IPS DF 6.9 (cell line): ENCODE data around the gene PKIG.
"Not testable (repeated sequence)": the region's sequence is repeated elsewhere in the genome, so short reads cannot be mapped to it uniquely, and the experiment has no call there.

Source experiments
- DNase-seq: peaks from one replicate; pipeline ENCODE4 v3.0.0-alpha.2; 2013; ENCODE audit warnings: low read depth, low spot score
- H3K27ac ChIP-seq: one replicate; pipeline ENCODE4 v1.5.1; 2013; ENCODE audit warnings: low read length, control low read depth
- H3K27me3 ChIP-seq: 2 replicates; pipeline ENCODE4 v1.6.1; 2013; ENCODE audit warnings: mild to moderate bottlenecking, low read length; ENCODE audit not compliant: control insufficient read depth, insufficient read depth
- H3K36me3 ChIP-seq: 2 replicates; pipeline ENCODE4 v1.6.1; 2013; ENCODE audit warnings: low read length; ENCODE audit not compliant: control insufficient read depth, insufficient read depth
- H3K4me1 ChIP-seq: 2 replicates; pipeline ENCODE4 v1.6.1; 2013; ENCODE audit warnings: low read length; ENCODE audit not compliant: control insufficient read depth, insufficient read depth
- H3K4me3 ChIP-seq: 2 replicates; pipeline ENCODE4 v1.5.1; 2013; ENCODE audit warnings: mild to moderate bottlenecking, low read length
- H3K9me3 ChIP-seq: 2 replicates; pipeline ENCODE4 v1.6.1; 2013; ENCODE audit warnings: low read length, inconsistent platforms; ENCODE audit not compliant: control insufficient read depth, insufficient read depth
- WGBS: extraction: QIAGEN DNeasy Blood & Tissue Kit; methylation state at CpG from one replicate; pipeline ENCODE4 v1.1.7; 2013; ENCODE audit warnings: mixed read lengths, missing lambda C conversion rate; ENCODE audit not compliant: insufficient read length, insufficient coverage; 5-methylcytosine and 5-hydroxymethylcytosine counted together

The PKIG gene

GRCh38 chr20:44549123-44549522 lies 33.3 kb upstream of the PKIG start:
- H3K9me3 ChIP-seq, result no peaks in the 10 kb centered on the region
- no peak overlapping the region for H3K27ac ChIP-seq
- no peaks in the 10 kb centered on the region for H3K36me3 ChIP-seq
- DNase-seq, result no peak
- no peak overlapping the region for H3K4me3 ChIP-seq
- WGBS, result 100% methylated on average over 1 of the region's 4 CpGs
- no peaks in the 10 kb centered on the region for H3K27me3 ChIP-seq
- no peaks in the 10 kb centered on the region for H3K4me1 ChIP-seq

DNA sequence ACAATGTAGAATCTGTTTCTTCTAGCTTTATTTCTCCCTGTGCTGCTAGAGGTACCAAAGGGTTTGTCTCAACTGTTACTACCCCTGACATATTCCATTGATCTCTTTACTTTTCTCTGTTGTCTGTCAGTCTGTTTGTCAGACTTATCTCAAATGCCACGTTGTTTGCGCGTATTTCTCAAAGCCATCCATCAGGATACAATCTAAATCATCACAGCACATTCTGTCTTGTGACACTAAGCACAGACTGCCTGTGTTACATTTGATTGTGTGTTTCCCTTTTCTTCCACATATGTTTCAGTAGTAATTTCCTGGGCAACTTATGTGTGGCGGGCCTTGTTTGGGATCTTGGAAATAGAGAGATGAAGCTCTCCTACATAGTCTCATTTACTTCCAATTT lies 30.3 kb upstream of the PKIG start:
- Histone ChIP-seq H3K27ac (no peak overlapping the region), H3K9me3 (no peaks in the 10 kb centered on the region), H3K27me3 (no peaks in the 10 kb centered on the region), H3K4me1 (no peaks in the 10 kb centered on the region), H3K36me3 (no peaks in the 10 kb centered on the region), H3K4me3 (no peak overlapping the region)
- no CpG with 5 or more reads among the region's 4 CpGs for WGBS
- no peak for DNase-seq

DNA sequence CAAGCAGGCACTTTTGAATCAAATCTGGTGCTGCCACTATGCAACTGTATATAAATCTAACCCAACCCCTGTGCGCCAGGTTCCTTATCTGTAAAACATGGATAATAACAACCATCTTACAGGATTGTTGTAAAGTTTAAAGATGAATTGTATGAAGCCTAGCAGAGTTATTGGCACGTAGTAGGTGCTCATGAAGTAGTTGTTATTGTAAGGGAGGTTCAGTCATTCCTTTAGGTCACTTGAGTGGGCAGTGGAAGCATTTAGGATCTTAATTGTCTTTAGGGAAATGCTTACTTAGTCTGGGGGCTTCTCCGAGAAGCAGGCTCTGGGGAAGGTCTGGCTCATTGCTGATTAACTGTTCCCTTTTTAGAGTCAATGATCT lies 29.8 kb upstream of the PKIG start:
- no peaks in the 10 kb centered on the region for H3K36me3 ChIP-seq
- H3K4me3 ChIP-seq, result no peak overlapping the region
- DNase-seq, result no peak
- H3K27me3 ChIP-seq, result no peaks in the 10 kb centered on the region
- no peaks in the 10 kb centered on the region for H3K9me3 ChIP-seq
- WGBS, result 100% methylated on average over 1 of the region's 3 CpGs
- no peaks in the 10 kb centered on the region for H3K4me1 ChIP-seq
- H3K27ac ChIP-seq, result no peak overlapping the region

DNA sequence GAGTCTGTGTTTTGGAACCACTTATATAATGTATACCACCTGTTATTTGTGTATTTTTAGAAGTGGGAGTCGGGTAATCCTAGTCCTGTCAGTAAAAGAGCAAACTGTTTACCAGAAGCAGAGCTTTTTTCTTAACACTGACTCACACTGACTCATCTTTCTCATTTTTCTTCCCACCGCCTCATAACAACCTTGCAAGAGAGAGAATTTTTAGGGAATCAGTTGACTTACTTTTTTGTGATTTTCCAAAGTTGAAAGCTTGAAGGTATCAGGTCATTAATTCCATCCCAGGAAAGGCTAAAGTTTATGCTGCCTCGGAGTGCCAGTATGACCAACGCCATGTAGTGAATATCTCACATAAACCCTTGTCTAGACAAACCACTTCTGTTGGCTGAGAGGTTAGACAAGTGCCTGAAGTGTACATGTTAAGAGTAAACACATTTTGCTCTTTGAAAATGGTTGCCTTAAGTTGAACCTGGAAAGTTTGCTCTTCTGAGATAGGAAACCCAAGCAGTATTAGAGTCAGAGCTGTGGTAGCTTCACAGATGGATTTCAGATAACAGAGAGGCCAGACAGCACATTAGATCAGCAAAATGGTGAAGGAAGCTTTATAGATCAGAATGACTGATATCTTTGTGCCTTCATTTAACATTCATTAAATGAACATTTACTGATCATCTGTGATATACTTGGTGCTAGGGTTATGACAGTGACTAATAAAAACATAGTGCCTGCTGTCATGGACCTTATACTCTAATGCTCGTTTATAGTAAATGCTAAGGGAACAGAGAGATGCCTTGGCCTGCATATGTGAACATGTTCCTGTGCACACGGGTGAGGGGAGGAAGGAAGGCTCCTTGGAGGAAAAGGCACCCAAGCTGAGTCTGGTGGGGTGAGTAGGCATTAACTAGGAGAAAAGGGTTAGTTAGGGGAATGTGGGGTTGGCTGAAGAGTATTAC lies 29.1 kb upstream of the PKIG start:
- Histone ChIP-seq H3K9me3 (no peaks in the 10 kb centered on the region), H3K4me1 (no peaks in the 10 kb centered on the region), H3K27ac (no peak overlapping the region), H3K36me3 (no peaks in the 10 kb centered on the region), H3K27me3 (no peaks in the 10 kb centered on the region), H3K4me3 (no peak overlapping the region)
- no CpG with 5 or more reads among the region's 6 CpGs for WGBS
- DNase-seq, result no peak

DNA sequence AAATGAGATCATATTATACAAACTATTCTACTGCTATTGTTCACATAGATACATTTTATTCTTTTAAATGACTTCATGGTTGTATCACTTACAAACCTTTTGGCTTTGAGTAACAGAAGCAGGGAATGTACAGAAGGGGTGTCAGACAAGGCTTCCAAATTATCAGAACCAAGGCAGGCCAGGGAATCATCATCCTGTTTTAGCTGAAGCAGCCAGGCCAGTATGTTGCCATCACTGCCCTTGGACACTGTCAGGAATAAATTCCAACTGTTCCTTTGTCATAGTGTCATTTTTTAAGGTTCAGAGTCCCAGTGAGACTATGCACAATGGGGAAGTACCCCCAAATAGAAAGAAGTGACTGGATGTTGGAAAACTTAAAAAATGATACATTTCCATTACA lies 23.1 kb upstream of the PKIG start:
- Histone ChIP-seq H3K9me3 (no peaks in the 10 kb centered on the region), H3K27me3 (no peaks in the 10 kb centered on the region), H3K27ac (no peak overlapping the region), H3K36me3 (no peaks in the 10 kb centered on the region), H3K4me3 (no peak overlapping the region), H3K4me1 (no peaks in the 10 kb centered on the region)
- DNase-seq, result no peak

DNA sequence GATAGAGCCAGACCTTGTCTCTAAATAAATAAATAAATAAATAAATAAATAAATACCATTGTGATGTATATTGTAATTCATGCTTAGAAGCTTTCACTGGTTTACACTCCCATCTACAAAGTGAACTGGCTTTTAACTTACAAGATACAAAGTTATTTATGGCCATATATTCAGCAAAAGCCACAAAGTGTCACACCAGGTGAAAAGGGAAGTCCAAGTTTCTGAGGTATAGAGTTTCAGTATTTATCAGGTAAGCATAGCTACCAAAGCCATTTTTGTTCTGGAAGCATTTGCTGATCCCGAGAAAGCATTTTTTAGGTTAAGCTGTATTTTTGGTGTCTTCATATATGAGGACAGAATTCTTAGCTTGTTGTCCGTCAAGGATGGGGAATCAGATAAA lies 22.1 kb upstream of the PKIG start:
- Histone ChIP-seq H3K4me1 (no peaks in the 10 kb centered on the region), H3K4me3 (no peak overlapping the region), H3K27ac (no peak overlapping the region), H3K36me3 (no peaks in the 10 kb centered on the region), H3K9me3 (no peaks in the 10 kb centered on the region), H3K27me3 (no peaks in the 10 kb centered on the region)
- no CpG with 5 or more reads among the region's 2 CpGs for WGBS
- DNase-seq, result no peak

DNA sequence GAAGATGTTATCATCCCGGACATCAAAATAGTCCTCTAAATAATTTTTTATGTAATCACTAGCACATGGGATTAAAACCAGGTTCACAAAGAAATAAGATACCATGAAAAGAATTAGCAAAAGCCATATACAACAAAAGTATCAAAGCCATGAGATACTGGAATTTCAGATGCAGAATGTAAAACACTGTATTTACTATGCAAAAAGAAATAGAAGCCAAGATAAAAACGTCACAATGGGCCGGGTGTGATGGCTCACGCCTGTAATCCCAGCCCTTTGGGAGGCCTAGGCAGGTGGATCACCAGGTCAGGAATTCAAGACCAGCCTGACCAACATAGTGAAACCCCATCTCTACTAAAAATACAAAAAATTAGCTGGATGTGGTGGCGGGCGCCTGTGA lies 21.6 kb upstream of the PKIG start:
- H3K4me3 ChIP-seq, H3K36me3 ChIP-seq, H3K27ac ChIP-seq, H3K4me1 ChIP-seq, DNase-seq, H3K27me3 ChIP-seq, H3K9me3 ChIP-seq: not testable (repeated sequence)
- WGBS, result no CpG with 5 or more reads among the region's 6 CpGs

DNA sequence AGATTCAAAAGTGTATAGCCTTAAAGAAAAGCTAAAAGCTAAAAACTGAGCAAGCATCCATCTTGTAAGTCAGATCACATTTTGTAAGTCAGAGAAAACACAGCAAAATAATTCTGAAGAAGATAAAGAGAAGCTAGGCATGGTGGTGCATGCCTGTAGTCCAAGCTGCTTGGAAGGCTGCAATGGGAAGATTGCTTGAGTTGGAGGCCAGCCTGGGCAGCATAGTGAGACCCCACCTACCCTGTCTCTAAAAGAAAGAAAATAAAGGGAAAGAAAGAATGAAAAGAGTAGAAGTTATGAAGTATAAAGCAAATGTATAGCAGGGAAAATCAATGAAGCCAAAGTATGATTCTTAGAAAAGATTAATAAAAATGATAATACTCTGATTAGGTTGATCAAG lies 20.5 kb upstream of the PKIG start:
- no peak for DNase-seq
- no peak overlapping the region for H3K27ac ChIP-seq
- H3K4me3 ChIP-seq, result no peak overlapping the region
- H3K4me1 ChIP-seq, result no peaks in the 10 kb centered on the region
- H3K27me3 ChIP-seq, result no peaks in the 10 kb centered on the region
- no peaks in the 10 kb centered on the region for H3K36me3 ChIP-seq
- H3K9me3 ChIP-seq, result no peaks in the 10 kb centered on the region

- Histone ChIP-seq H3K4me3 (no peak overlapping the region), H3K27me3 (no peaks in the 10 kb centered on the region), H3K4me1 (no peaks in the 10 kb centered on the region), H3K27ac (no peak overlapping the region), H3K9me3 (no peaks in the 10 kb centered on the region), H3K36me3 (no peaks in the 10 kb centered on the region)
- WGBS, result no CpG with 5 or more reads among the region's 3 CpGs
- no peak for DNase-seq
Measured at GRCh38 chr20:44566018-44566417, 16.4 kb upstream of the PKIG start.

DNA sequence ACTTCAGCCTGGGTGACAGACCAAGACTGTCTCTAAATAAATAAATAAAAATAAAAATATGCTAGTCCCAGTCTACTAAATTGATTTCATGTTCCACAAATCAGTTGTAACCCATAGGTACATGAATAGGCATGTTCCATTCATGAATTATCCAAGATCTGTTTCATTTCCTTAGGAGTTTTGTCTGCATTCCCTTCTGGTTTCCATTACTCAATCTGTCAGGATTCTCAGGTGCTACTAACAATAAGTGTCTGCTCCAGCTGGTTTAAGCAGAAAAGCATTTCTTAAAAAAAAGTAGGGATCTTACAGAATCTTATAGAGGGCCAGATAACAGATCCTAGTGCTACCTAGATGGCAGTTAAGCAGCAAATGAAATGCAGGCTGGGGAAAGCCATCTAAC lies 15.6 kb upstream of the PKIG start:
- no peak overlapping the region for H3K27ac ChIP-seq
- H3K4me3 ChIP-seq, result no peak overlapping the region
- no peaks in the 10 kb centered on the region for H3K36me3 ChIP-seq
- H3K4me1 ChIP-seq, result no peaks in the 10 kb centered on the region
- no peaks in the 10 kb centered on the region for H3K9me3 ChIP-seq
- DNase-seq, result no peak
- H3K27me3 ChIP-seq, result no peaks in the 10 kb centered on the region

- Histone ChIP-seq H3K4me1 (no peaks in the 10 kb centered on the region), H3K27ac (no peak overlapping the region), H3K9me3 (no peaks in the 10 kb centered on the region), H3K4me3 (no peak overlapping the region), H3K27me3 (no peaks in the 10 kb centered on the region), H3K36me3 (no peaks in the 10 kb centered on the region)
- DNase-seq, result no peak
- WGBS, result no CpG with 5 or more reads among the region's 1 CpG
Measured at GRCh38 chr20:44570367-44570766, 12.0 kb upstream of the PKIG start.
